Uterus (tissue), 4 donors: ENCODE measurements around the gene UBE2E1. TPM values are rescaled to one million over a fixed set of nuclear protein-coding genes. Genes with fewer than 3 reads are reported as not detected.
A peak's percentile ranks its signal among the peaks of the same experiment; 100 is the strongest.

ENCODE experiments used
- DNase-seq, 2 donors: peaks; one replicate each; pipeline ENCODE4 v3.0.0-alpha.2; 2019 to 2020
- H3K27ac ChIP-seq, 2 donors: fragments of 200-600 bp; sonication (generic); 1 replicate in 1 of 2; 2 replicates in 1 of 2; pipeline ENCODE4 v1.5.1; 2016 to 2018
- H3K27me3 ChIP-seq, 2 donors: fragments of 200-600 bp; sonication (generic); one replicate each; pipeline ENCODE4 v1.5.1; 2018 to 2019; ENCODE audit warnings: control low read depth in 1 of 2
- H3K36me3 ChIP-seq, 2 donors: fragments of 200-600 bp; sonication (generic); one replicate each; pipeline ENCODE4 v1.5.1; 2019; ENCODE audit warnings: control low read depth in 1 of 2
- H3K4me1 ChIP-seq, 2 donors: fragments of 200-600 bp; sonication (generic); one replicate each; pipeline ENCODE4 v1.5.1; 2018 to 2019; ENCODE audit warnings: control low read depth in 1 of 2
- H3K4me3 ChIP-seq, 2 donors: fragments of 200-600 bp; sonication (generic); 1 replicate in 1 of 2; 2 replicates in 1 of 2; pipeline ENCODE4 v1.5.1; 2018 to 2019; ENCODE audit warnings: mild to moderate bottlenecking in 1 of 2
- H3K9me3 ChIP-seq, 2 donors: fragments of 200-600 bp; sonication (generic); one replicate each; pipeline ENCODE4 v1.5.1; 2019; ENCODE audit warnings: control low read depth in 1 of 2
- CTCF ChIP-seq, 4 experiments: fragments of 200-600 bp in 2 of 4; fragments of 450-650 bp in 2 of 4; sonication (generic) in 2 of 4; IDR thresholded peaks; one replicate each; pipeline ENCODE4 v1.5.1; 2016 to 2019; ENCODE audit warnings: antibody characterized with exemption in 4 of 4, mild to moderate bottlenecking in 2 of 4, moderate library complexity in 1 of 4
- POLR2A ChIP-seq, 2 donors: fragments of 450-650 bp; IDR thresholded peaks; one replicate each; pipeline ENCODE4 v1.6.1; 2016; ENCODE audit warnings: antibody characterized with exemption in 2 of 2, mild to moderate bottlenecking in 1 of 2, moderate library complexity in 1 of 2
- intact Hi-C: fragments of 100-400 bp; cut with DNase I; formaldehyde crosslinking; loops from one replicate; pipeline ENCODE4 v1.15.1; 2023; ENCODE audit warnings: low total_unique reads
- total RNA-seq, 4 donors: library from RNA; depleted of rRNA in 3 of 4; stranded (reverse); fragments of >200 nt in 3 of 4; gene quantifications; one replicate each; pipeline versions ENCODE4 v1.1.0 to v1.2.4, GENCODE V29; 2014 to 2023
- donor health status: DM: yes; HTN: yes; CAD: no.

UBE2E1 gene
- total RNA-seq, 4 donors from 2014 or later = 67.9 to 158 (median 95.7) TPM

GRCh38 chr3:23884481-23884880, 78.7 kb downstream of the UBE2E1 start:
- Histone ChIP-seq H3K4me1 (no peaks in the 10 kb centered on the region), H3K27me3 (no peaks in the 10 kb centered on the region), H3K9me3 (no peaks in the 10 kb centered on the region), H3K4me3 (no peak overlapping the region), H3K27ac (no peak overlapping the region), H3K36me3 (no peaks in the 10 kb centered on the region)
- no peak for DNase-seq
- TF ChIP-seq CTCF (IDR thresholded peaks at IDR 0.05) (peak in 1 of 4 experiments; percentile 13), POLR2A (IDR thresholded peaks at IDR 0.05) (no peak)
- intact Hi-C loops = no loop called here

GRCh38 chr3:23885210-23885609, 79.5 kb downstream of the UBE2E1 start:
- Histone ChIP-seq H3K27me3 (no peaks in the 10 kb centered on the region), H3K9me3 (no peaks in the 10 kb centered on the region), H3K27ac (no peak overlapping the region), H3K4me3 (no peak overlapping the region), H3K36me3 (no peaks in the 10 kb centered on the region), H3K4me1 (no peaks in the 10 kb centered on the region)
- intact Hi-C loops = no loop called here
- no peak for TF ChIP-seq POLR2A (IDR thresholded peaks at IDR 0.05)
- TF ChIP-seq CTCF (IDR thresholded peaks at IDR 0.05) = no peak
- DNase-seq = no peak

- Histone ChIP-seq H3K27ac (no peak overlapping the region), H3K4me3 (no peak overlapping the region), H3K9me3 (no peaks in the 10 kb centered on the region), H3K27me3 (no peaks in the 10 kb centered on the region), H3K4me1 (no peaks in the 10 kb centered on the region), H3K36me3 (no peaks in the 10 kb centered on the region)
- no peak for TF ChIP-seq POLR2A (IDR thresholded peaks at IDR 0.05)
- no peak for TF ChIP-seq CTCF (IDR thresholded peaks at IDR 0.05)
- no peak for DNase-seq
- intact Hi-C loops = no loop called here
These were observed 80.6 kb downstream of the UBE2E1 start for GRCh38 chr3:23886311-23886710.

GRCh38 chr3:23888617-23889228, 83.0 kb downstream of the UBE2E1 start:
- DNase-seq = no peak
- no peaks in the 10 kb centered on the region for H3K4me1 ChIP-seq
- TF ChIP-seq POLR2A (IDR thresholded peaks at IDR 0.05) (no peak), CTCF (IDR thresholded peaks at IDR 0.05) (peak; percentile 71 to 84 (median 78))
- H3K4me3 ChIP-seq = no peak overlapping the region
- no peaks in the 10 kb centered on the region for H3K27me3 ChIP-seq
- H3K36me3 ChIP-seq = no peaks in the 10 kb centered on the region
- intact Hi-C loops = no loop called here
- no peak overlapping the region for H3K27ac ChIP-seq
- no peaks in the 10 kb centered on the region for H3K9me3 ChIP-seq

- intact Hi-C loops = no loop called here
- H3K27me3 ChIP-seq = no peaks in the 10 kb centered on the region
- no peak for DNase-seq
- no peaks in the 10 kb centered on the region for H3K36me3 ChIP-seq
- H3K27ac ChIP-seq = no peak overlapping the region
- no peak for TF ChIP-seq POLR2A (IDR thresholded peaks at IDR 0.05)
- no peaks in the 10 kb centered on the region for H3K9me3 ChIP-seq
- H3K4me3 ChIP-seq = no peak overlapping the region
- no peaks in the 10 kb centered on the region for H3K4me1 ChIP-seq
These were observed 83.6 kb downstream of the UBE2E1 start for GRCh38 chr3:23889386-23889785.

- Histone ChIP-seq H3K36me3 (no peaks in the 10 kb centered on the region), H3K9me3 (no peaks in the 10 kb centered on the region), H3K4me3 (no peak overlapping the region), H3K27ac (no peak overlapping the region), H3K4me1 (no peaks in the 10 kb centered on the region), H3K27me3 (no peaks in the 10 kb centered on the region)
- no peak for TF ChIP-seq POLR2A (IDR thresholded peaks at IDR 0.05)
- TF ChIP-seq CTCF (IDR thresholded peaks at IDR 0.05) = no peak
- intact Hi-C loops = no loop called here
- no peak for DNase-seq
These were observed 84.2 kb downstream of the UBE2E1 start for GRCh38 chr3:23889950-23890349.
